Liver (tissue), 9 donors: ENCODE results near the gene ZDHHC8. TPM values are rescaled to one million over a fixed set of nuclear protein-coding genes. Genes with fewer than 3 reads are reported as not detected.

ENCODE experiments used
- DNase-seq: peaks from one replicate; pipeline ENCODE4 v3.0.0-alpha.2; 2017; ENCODE audit warnings: low spot score
- H3K27ac ChIP-seq, 2 donors: one replicate each; pipeline ENCODE4 v1.7.0; 2013; ENCODE audit warnings: inconsistent platforms in 2 of 2, low read length in 2 of 2, control low read depth in 1 of 2, low read depth in 1 of 2, mild to moderate bottlenecking in 1 of 2
- H3K27me3 ChIP-seq, 4 donors: one replicate each; pipeline versions ENCODE4 v1.6.1 to v1.7.0; 2013; ENCODE audit warnings: low read length in 3 of 4, inconsistent platforms in 1 of 4, mild to moderate bottlenecking in 1 of 4, moderate library complexity in 1 of 4; ENCODE audit not compliant: control insufficient read depth in 4 of 4, insufficient read depth in 4 of 4
- H3K36me3 ChIP-seq, 4 donors: one replicate each; pipeline versions ENCODE4 v1.6.1 to v1.7.0; 2013; ENCODE audit warnings: low read length in 3 of 4, mild to moderate bottlenecking in 3 of 4, low read depth in 1 of 4, moderate library complexity in 1 of 4; ENCODE audit not compliant: control insufficient read depth in 4 of 4, insufficient read depth in 3 of 4
- H3K4me1 ChIP-seq, 4 donors: one replicate each; pipeline versions ENCODE4 v1.6.1 to v1.7.0; 2013; ENCODE audit warnings: low read length in 3 of 4, mild to moderate bottlenecking in 3 of 4, moderate library complexity in 1 of 4; ENCODE audit not compliant: control insufficient read depth in 4 of 4, insufficient read depth in 4 of 4
- H3K4me3 ChIP-seq, 3 donors: one replicate each; pipeline versions ENCODE4 v1.6.1 to v1.7.0; 2013; ENCODE audit warnings: low read length in 3 of 3, control low read depth in 1 of 3, low read depth in 1 of 3, mild to moderate bottlenecking in 1 of 3
- H3K9ac ChIP-seq, 2 donors: one replicate each; pipeline ENCODE4 v1.7.0; 2013; ENCODE audit warnings: low read length in 2 of 2, mild to moderate bottlenecking in 2 of 2, moderate library complexity in 2 of 2, control low read depth in 1 of 2, low read depth in 1 of 2
- H3K9me3 ChIP-seq, 4 donors: one replicate each; pipeline versions ENCODE4 v1.6.1 to v1.7.0; 2013; ENCODE audit warnings: low read length in 3 of 4; ENCODE audit not compliant: control insufficient read depth in 4 of 4
- ATF3 ChIP-seq: IDR thresholded peaks from 2 replicates; pipeline ENCODE4 v1.6.1; 2016; ENCODE audit warnings: antibody characterized with exemption
- EGR1 ChIP-seq, 2 donors: IDR thresholded peaks; 2 replicates each; pipeline ENCODE4 v1.6.1; 2016 to 2018; ENCODE audit warnings: antibody characterized with exemption in 2 of 2, low read depth in 2 of 2
- FOXA1 ChIP-seq: IDR thresholded peaks from 2 replicates; pipeline ENCODE4 v1.6.1; 2016; ENCODE audit warnings: antibody characterized with exemption
- FOXA2 ChIP-seq: IDR thresholded peaks from 2 replicates; pipeline ENCODE4 v1.6.1; 2016; ENCODE audit warnings: antibody characterized with exemption
- GABPA ChIP-seq, 2 donors: IDR thresholded peaks in 1 of 2; conservative IDR thresholded peaks in 1 of 2; 2 replicates each; pipeline ENCODE4 v1.6.1; 2016; ENCODE audit warnings: antibody characterized with exemption in 2 of 2, mild to moderate bottlenecking in 1 of 2, moderate library complexity in 1 of 2
- HNF4A ChIP-seq, 2 donors: conservative IDR thresholded peaks; 2 replicates each; pipeline ENCODE4 v1.6.1; 2016; ENCODE audit warnings: antibody characterized with exemption in 2 of 2, mild to moderate bottlenecking in 2 of 2
- HNF4G ChIP-seq: IDR thresholded peaks from 2 replicates; pipeline ENCODE4 v1.6.1; 2016; ENCODE audit warnings: antibody characterized with exemption
- JUND ChIP-seq, 2 donors: IDR thresholded peaks; 2 replicates each; pipeline ENCODE4 v1.6.1; 2016; ENCODE audit warnings: antibody characterized with exemption in 2 of 2
- MAX ChIP-seq: IDR thresholded peaks from 2 replicates; pipeline ENCODE4 v1.6.1; 2016; ENCODE audit warnings: antibody characterized with exemption
- NR2F2 ChIP-seq: IDR thresholded peaks from 2 replicates; pipeline ENCODE4 v1.6.1; 2016; ENCODE audit warnings: antibody characterized with exemption
- RAD21 ChIP-seq, 2 donors: IDR thresholded peaks; 2 replicates each; pipeline ENCODE4 v1.6.1; 2016; ENCODE audit warnings: antibody characterized with exemption in 2 of 2, mild to moderate bottlenecking in 2 of 2
- RXRA ChIP-seq, 2 donors: IDR thresholded peaks; 2 replicates each; pipeline ENCODE4 v1.6.1; 2017 to 2018; ENCODE audit warnings: antibody characterized with exemption in 2 of 2, mild to moderate bottlenecking in 1 of 2
- SP1 ChIP-seq: IDR thresholded peaks from 2 replicates; pipeline ENCODE4 v1.6.1; 2018; ENCODE audit warnings: antibody characterized with exemption, mild to moderate bottlenecking
- TAF1 ChIP-seq: conservative IDR thresholded peaks from 2 replicates; pipeline ENCODE4 v1.6.1; 2016; ENCODE audit warnings: antibody characterized with exemption, mild to moderate bottlenecking
- YY1 ChIP-seq: IDR thresholded peaks from 2 replicates; pipeline ENCODE4 v1.6.1; 2016; ENCODE audit warnings: antibody characterized with exemption, mild to moderate bottlenecking
- ZBTB33 ChIP-seq: IDR thresholded peaks from 2 replicates; pipeline ENCODE4 v1.6.1; 2016; ENCODE audit warnings: antibody characterized with exemption
- WGBS: extraction: QIAGEN DNeasy Blood & Tissue Kit; methylation state at CpG from one replicate; pipeline ENCODE4 v1.1.7; 2013; 5-methylcytosine and 5-hydroxymethylcytosine counted together
- polyA plus RNA-seq, 2 donors: library from polyadenylated mRNA; stranded (reverse) in 1 of 2; unstranded in 1 of 2; fragments of 200-250 nt in 1 of 2; fragments of >200 nt in 1 of 2; fragmentation: Nextera tagmentation in 1 of 2; extraction: Ambion mirVana in 1 of 2; gene quantifications; one replicate each; pipeline versions ENCODE4 v1.2.1 to v1.2.3, GENCODE V29; 2013 to 2015
- total RNA-seq, 2 donors: library from RNA; depleted of rRNA; stranded (reverse); fragments of >200 nt; gene quantifications; one replicate each; pipeline ENCODE4 v1.2.3, GENCODE V29; 2014
- donor health status: healthy.
- donor health status: healthy.
- donor health status: healthy.
- donor health status: healthy.
- donor health status: healthy.

Gene ZDHHC8
- total and polyA plus RNA-seq, 4 donors = 2.9 to 11.8 (median 6.8) TPM

- TF ChIP-seq GABPA (IDR thresholded peaks at IDR 0.05 in 1 of 2, conservative IDR thresholded peaks at IDR 0.05 in 1 of 2) = no peak
- no peak for TF ChIP-seq MAX
- TF ChIP-seq TAF1 = no peak
- H3K9ac ChIP-seq = no peak overlapping the region
Measured at GRCh38 chr22:20179455-20180244, 48.0 kb downstream of the ZDHHC8 start.

GRCh38 chr22:20180245-20180630 lies 48.6 kb downstream of the ZDHHC8 start:
- no peak for TF ChIP-seq FOXA1
- no peak for TF ChIP-seq RXRA (IDR thresholded peaks at IDR 0.05)
- no peak for TF ChIP-seq FOXA2
- no peak for TF ChIP-seq JUND (IDR thresholded peaks at IDR 0.05)
- no peak for TF ChIP-seq NR2F2
- no peak for TF ChIP-seq HNF4A (conservative IDR thresholded peaks at IDR 0.05)
- no peak for TF ChIP-seq HNF4G
- no peak for TF ChIP-seq ZBTB33
- TF ChIP-seq RAD21 (IDR thresholded peaks at IDR 0.05) = no peak
- no peak for TF ChIP-seq MAX
- TF ChIP-seq ATF3 = no peak
- no peak for TF ChIP-seq SP1
- no peak for TF ChIP-seq YY1
- WGBS = 89% methylated on average over 13 of the region's 13 CpGs
- no peak for DNase-seq
- Histone ChIP-seq H3K27ac (no peak overlapping the region), H3K4me3 (no peak overlapping the region), H3K4me1 (peaks cover 4 to 24% (median 13%) of the 10 kb centered on the region in 4 donors), H3K9me3 (no peaks in the 10 kb centered on the region), H3K36me3 (no peaks in the 10 kb centered on the region), H3K27me3 (no peaks in the 10 kb centered on the region), H3K9ac (no peak overlapping the region)

More at GRCh38 chr22:20179455-20180244, 48.0 kb downstream of the ZDHHC8 start:
- H3K27ac ChIP-seq = no peak overlapping the region
- no peaks in the 10 kb centered on the region for H3K36me3 ChIP-seq
- no peaks in the 10 kb centered on the region for H3K9me3 ChIP-seq
- H3K4me3 ChIP-seq = no peak overlapping the region
- no peaks in the 10 kb centered on the region for H3K27me3 ChIP-seq
- DNase-seq = no peak
- H3K4me1 ChIP-seq = peaks cover 4 to 25% (median 14%) of the 10 kb centered on the region in 4 donors
- WGBS = 91% methylated on average over 27 of the region's 27 CpGs

GRCh38 chr22:20180640-20181039 lies 49.0 kb downstream of the ZDHHC8 start:
- H3K4me3 ChIP-seq = no peak overlapping the region
- H3K27ac ChIP-seq = no peak overlapping the region
- DNase-seq = no peak
- H3K9ac ChIP-seq = no peak overlapping the region
- H3K4me1 ChIP-seq = peaks cover 4 to 24% (median 13%) of the 10 kb centered on the region in 4 donors
- WGBS = 86% methylated on average over 8 of the region's 8 CpGs
- H3K27me3 ChIP-seq = no peaks in the 10 kb centered on the region
- TF ChIP-seq JUND (IDR thresholded peaks at IDR 0.05) = no peak
- TF ChIP-seq YY1 = no peak
- no peak for TF ChIP-seq EGR1 (IDR thresholded peaks at IDR 0.05; ENCODE audit: low read depth in 2 of 2)
- no peaks in the 10 kb centered on the region for H3K36me3 ChIP-seq
- no peaks in the 10 kb centered on the region for H3K9me3 ChIP-seq
